Liver (tissue), 9 donors: Measurements from ENCODE around the gene FAM13C. TPM values are rescaled to one million over a fixed set of nuclear protein-coding genes. Genes with fewer than 3 reads are reported as not detected.

Experiments used
- DNase-seq: peaks from one replicate; pipeline ENCODE4 v3.0.0-alpha.2; 2017; ENCODE audit warnings: low spot score
- H3K27ac ChIP-seq, 2 donors: one replicate each; pipeline ENCODE4 v1.7.0; 2013; ENCODE audit warnings: inconsistent platforms in 2 of 2, low read length in 2 of 2, control low read depth in 1 of 2, low read depth in 1 of 2, mild to moderate bottlenecking in 1 of 2
- H3K27me3 ChIP-seq, 4 donors: one replicate each; pipeline versions ENCODE4 v1.6.1 to v1.7.0; 2013; ENCODE audit warnings: low read length in 3 of 4, inconsistent platforms in 1 of 4, mild to moderate bottlenecking in 1 of 4, moderate library complexity in 1 of 4; ENCODE audit not compliant: control insufficient read depth in 4 of 4, insufficient read depth in 4 of 4
- H3K36me3 ChIP-seq, 4 donors: one replicate each; pipeline versions ENCODE4 v1.6.1 to v1.7.0; 2013; ENCODE audit warnings: low read length in 3 of 4, mild to moderate bottlenecking in 3 of 4, low read depth in 1 of 4, moderate library complexity in 1 of 4; ENCODE audit not compliant: control insufficient read depth in 4 of 4, insufficient read depth in 3 of 4
- H3K4me1 ChIP-seq, 4 donors: one replicate each; pipeline versions ENCODE4 v1.6.1 to v1.7.0; 2013; ENCODE audit warnings: low read length in 3 of 4, mild to moderate bottlenecking in 3 of 4, moderate library complexity in 1 of 4; ENCODE audit not compliant: control insufficient read depth in 4 of 4, insufficient read depth in 4 of 4
- H3K4me3 ChIP-seq, 3 donors: one replicate each; pipeline versions ENCODE4 v1.6.1 to v1.7.0; 2013; ENCODE audit warnings: low read length in 3 of 3, control low read depth in 1 of 3, low read depth in 1 of 3, mild to moderate bottlenecking in 1 of 3
- H3K9ac ChIP-seq, 2 donors: one replicate each; pipeline ENCODE4 v1.7.0; 2013; ENCODE audit warnings: low read length in 2 of 2, mild to moderate bottlenecking in 2 of 2, moderate library complexity in 2 of 2, control low read depth in 1 of 2, low read depth in 1 of 2
- H3K9me3 ChIP-seq, 4 donors: one replicate each; pipeline versions ENCODE4 v1.6.1 to v1.7.0; 2013; ENCODE audit warnings: low read length in 3 of 4; ENCODE audit not compliant: control insufficient read depth in 4 of 4
- ATF3 ChIP-seq: IDR thresholded peaks from 2 replicates; pipeline ENCODE4 v1.6.1; 2016; ENCODE audit warnings: antibody characterized with exemption
- CTCF ChIP-seq: fragments of 150-350 bp; IDR thresholded peaks from 2 replicates; pipeline ENCODE4 v1.5.1; 2017; ENCODE audit warnings: improper control_type of control experiment, low read depth, low read length; ENCODE audit not compliant: missing input control
- EGR1 ChIP-seq, 2 donors: IDR thresholded peaks; 2 replicates each; pipeline ENCODE4 v1.6.1; 2016 to 2018; ENCODE audit warnings: antibody characterized with exemption in 2 of 2, low read depth in 2 of 2
- FOXA1 ChIP-seq: IDR thresholded peaks from 2 replicates; pipeline ENCODE4 v1.6.1; 2016; ENCODE audit warnings: antibody characterized with exemption
- FOXA2 ChIP-seq: IDR thresholded peaks from 2 replicates; pipeline ENCODE4 v1.6.1; 2016; ENCODE audit warnings: antibody characterized with exemption
- GABPA ChIP-seq, 2 donors: IDR thresholded peaks in 1 of 2; conservative IDR thresholded peaks in 1 of 2; 2 replicates each; pipeline ENCODE4 v1.6.1; 2016; ENCODE audit warnings: antibody characterized with exemption in 2 of 2, mild to moderate bottlenecking in 1 of 2, moderate library complexity in 1 of 2
- HNF4A ChIP-seq, 2 donors: conservative IDR thresholded peaks; 2 replicates each; pipeline ENCODE4 v1.6.1; 2016; ENCODE audit warnings: antibody characterized with exemption in 2 of 2, mild to moderate bottlenecking in 2 of 2
- HNF4G ChIP-seq: IDR thresholded peaks from 2 replicates; pipeline ENCODE4 v1.6.1; 2016; ENCODE audit warnings: antibody characterized with exemption
- JUND ChIP-seq, 2 donors: IDR thresholded peaks; 2 replicates each; pipeline ENCODE4 v1.6.1; 2016; ENCODE audit warnings: antibody characterized with exemption in 2 of 2
- MAX ChIP-seq: IDR thresholded peaks from 2 replicates; pipeline ENCODE4 v1.6.1; 2016; ENCODE audit warnings: antibody characterized with exemption
- NR2F2 ChIP-seq: IDR thresholded peaks from 2 replicates; pipeline ENCODE4 v1.6.1; 2016; ENCODE audit warnings: antibody characterized with exemption
- RAD21 ChIP-seq, 2 donors: IDR thresholded peaks; 2 replicates each; pipeline ENCODE4 v1.6.1; 2016; ENCODE audit warnings: antibody characterized with exemption in 2 of 2, mild to moderate bottlenecking in 2 of 2
- REST ChIP-seq: IDR thresholded peaks from 2 replicates; pipeline ENCODE4 v1.6.1; 2016; ENCODE audit warnings: antibody characterized with exemption, mild to moderate bottlenecking
- RXRA ChIP-seq, 2 donors: IDR thresholded peaks; 2 replicates each; pipeline ENCODE4 v1.6.1; 2017 to 2018; ENCODE audit warnings: antibody characterized with exemption in 2 of 2, mild to moderate bottlenecking in 1 of 2
- SP1 ChIP-seq: IDR thresholded peaks from 2 replicates; pipeline ENCODE4 v1.6.1; 2018; ENCODE audit warnings: antibody characterized with exemption, mild to moderate bottlenecking
- TAF1 ChIP-seq: conservative IDR thresholded peaks from 2 replicates; pipeline ENCODE4 v1.6.1; 2016; ENCODE audit warnings: antibody characterized with exemption, mild to moderate bottlenecking
- YY1 ChIP-seq: IDR thresholded peaks from 2 replicates; pipeline ENCODE4 v1.6.1; 2016; ENCODE audit warnings: antibody characterized with exemption, mild to moderate bottlenecking
- ZBTB33 ChIP-seq: IDR thresholded peaks from 2 replicates; pipeline ENCODE4 v1.6.1; 2016; ENCODE audit warnings: antibody characterized with exemption
- polyA plus RNA-seq, 2 donors: library from polyadenylated mRNA; stranded (reverse) in 1 of 2; unstranded in 1 of 2; fragments of 200-250 nt in 1 of 2; fragments of >200 nt in 1 of 2; fragmentation: Nextera tagmentation in 1 of 2; extraction: Ambion mirVana in 1 of 2; gene quantifications; one replicate each; pipeline versions ENCODE4 v1.2.1 to v1.2.3, GENCODE V29; 2013 to 2015
- total RNA-seq, 2 donors: library from RNA; depleted of rRNA; stranded (reverse); fragments of >200 nt; gene quantifications; one replicate each; pipeline ENCODE4 v1.2.3, GENCODE V29; 2014
- donor health status: healthy.
- donor health status: healthy.
- donor health status: healthy.
- donor health status: healthy.
- donor health status: healthy.

FAM13C gene
- total and polyA plus RNA-seq, 4 donors, result 0.87 to 2.4 (median 2.1) TPM

- Histone ChIP-seq H3K9me3 (no peaks in the 10 kb centered on the region), H3K27me3 (no peaks in the 10 kb centered on the region), H3K4me3 (no peak overlapping the region), H3K4me1 (peaks cover 0 to 12% (median 10%) of the 10 kb centered on the region in 4 donors), H3K9ac (no peak overlapping the region), H3K36me3 (no peaks in the 10 kb centered on the region), H3K27ac (no peak overlapping the region)
- no peak for DNase-seq
- no peak for TF ChIP-seq TAF1
- no peak for TF ChIP-seq RXRA (IDR thresholded peaks at IDR 0.05)
- no peak for TF ChIP-seq HNF4G
- no peak for TF ChIP-seq FOXA1
- TF ChIP-seq MAX, result no peak
- TF ChIP-seq ATF3, result no peak
- TF ChIP-seq ZBTB33, result no peak
- no peak for TF ChIP-seq REST
- no peak for TF ChIP-seq HNF4A (conservative IDR thresholded peaks at IDR 0.05)
- no peak for TF ChIP-seq YY1
- no peak for TF ChIP-seq RAD21 (IDR thresholded peaks at IDR 0.05)
- TF ChIP-seq NR2F2, result no peak
Measured at GRCh38 chr10:59358576-59358975, 3.8 kb downstream of the FAM13C start.

- Histone ChIP-seq H3K27me3 (no peaks in the 10 kb centered on the region), H3K27ac (no peak overlapping the region), H3K9ac (no peak overlapping the region), H3K9me3 (no peaks in the 10 kb centered on the region), H3K4me3 (no peak overlapping the region), H3K36me3 (no peaks in the 10 kb centered on the region), H3K4me1 (no peaks in the 10 kb centered on the region)
- DNase-seq, result no peak
- no peak for TF ChIP-seq RXRA (IDR thresholded peaks at IDR 0.05)
- no peak for TF ChIP-seq JUND (IDR thresholded peaks at IDR 0.05)
- no peak for TF ChIP-seq FOXA1
- TF ChIP-seq HNF4A (conservative IDR thresholded peaks at IDR 0.05), result no peak
- TF ChIP-seq ATF3, result no peak
- no peak for TF ChIP-seq GABPA (IDR thresholded peaks at IDR 0.05 in 1 of 2, conservative IDR thresholded peaks at IDR 0.05 in 1 of 2)
- TF ChIP-seq FOXA2, result no peak
- no peak for TF ChIP-seq SP1
- no peak for TF ChIP-seq REST
- no peak for TF ChIP-seq CTCF
- TF ChIP-seq ZBTB33, result no peak
- TF ChIP-seq NR2F2, result no peak
- no peak for TF ChIP-seq RAD21 (IDR thresholded peaks at IDR 0.05)
- no peak for TF ChIP-seq TAF1
- TF ChIP-seq EGR1 (IDR thresholded peaks at IDR 0.05; ENCODE audit: low read depth in 2 of 2), result no peak
- TF ChIP-seq MAX, result no peak
Measured at GRCh38 chr10:59354434-59354833, 7.9 kb downstream of the FAM13C start.
